Measurements from ENCODE around the gene CFDP1. TPM values are rescaled to one million over a fixed set of nuclear protein-coding genes. Genes with fewer than 3 reads are reported as not detected.
A peak's percentile ranks its signal among the peaks of the same experiment; 100 is the strongest.
"Not testable (repeated sequence)": the region's sequence is repeated elsewhere in the genome, so short reads cannot be mapped to it uniquely, and the experiment has no call there.

CFDP1 gene
- total and polyA plus RNA-seq, 2 of the 13 experiments (the other 11 are each of a cell fraction or from before 2014, with no cell fraction given): 78.6 to 153 TPM

DNA sequence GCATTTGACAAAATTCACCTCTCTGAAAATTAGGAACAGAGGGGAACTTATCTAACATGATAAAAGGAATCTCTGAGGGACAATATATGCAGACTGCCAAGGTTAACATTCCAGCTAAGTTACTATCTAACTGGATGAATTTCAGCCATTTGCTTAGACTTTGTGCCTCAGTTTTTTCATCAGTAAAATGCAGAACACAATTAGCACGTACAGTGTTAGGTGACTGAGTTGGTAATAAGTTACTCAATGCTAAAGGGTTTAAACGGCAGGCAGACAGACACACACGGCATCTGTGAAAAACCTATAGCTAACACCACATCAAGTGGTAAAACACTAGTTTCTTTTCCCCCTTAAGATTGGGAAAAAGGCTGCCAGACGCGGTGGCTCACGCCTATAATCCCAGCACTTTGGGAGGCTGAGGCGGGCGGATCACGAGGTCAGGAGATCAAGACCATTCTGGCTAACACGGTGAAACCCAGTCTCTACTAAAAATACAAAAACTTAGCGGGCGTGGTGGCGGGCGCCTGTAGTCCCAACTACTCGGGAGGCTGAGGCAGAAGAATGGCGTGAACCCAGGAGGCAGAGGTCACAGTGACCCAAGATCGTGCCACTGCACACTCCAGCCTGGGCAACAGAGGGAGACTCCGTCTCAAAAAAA, 9.1 kb downstream of the CFDP1 start (continued):
- not testable (repeated sequence) for TF ChIP-seq CREB1 (IDR thresholded peaks at IDR 0.05); FOXP1 (IDR thresholded peaks at IDR 0.05); NONO (IDR thresholded peaks at IDR 0.05); HNF4G (CRISPR knock-in tag; IDR thresholded peaks at IDR 0.05; ENCODE audit: borderline replicate concordance, low read depth); HNF1A (CRISPR knock-in tag; IDR thresholded peaks at IDR 0.05; ENCODE audit: borderline replicate concordance)
- TF ChIP-seq CREB1 (CRISPR knock-in tag; IDR thresholded peaks at IDR 0.05) (peak; percentile 66; the same call in 1 of the 2 replicates), ZNF607 (CRISPR knock-in tag; IDR thresholded peaks at IDR 0.05; ENCODE audit: borderline replicate concordance) (peak; percentile 27; the same call in 1 of the 2 replicates), HOMEZ (CRISPR knock-in tag; IDR thresholded peaks at IDR 0.05; ENCODE audit: low read depth) (peak; percentile 46; the same call in 1 of the 2 replicates), FOXP1 (CRISPR knock-in tag; IDR thresholded peaks at IDR 0.05) (0 out of 2 replicates have a peak, but pooled peaks have one; percentile 16), ZGPAT (CRISPR knock-in tag; IDR thresholded peaks at IDR 0.05) (peak; percentile 33; the same call in 1 of the 2 replicates), NONO (CRISPR knock-in tag; conservative IDR thresholded peaks at IDR 0.05) (0 out of 2 replicates have a peak, but pooled peaks have one; percentile 32), HNF4G (IDR thresholded peaks at IDR 0.05; ENCODE audit: borderline replicate concordance, low read depth, low read length) (peak; percentile 37; the same call in 1 of the 2 replicates), MTA1 (CRISPR knock-in tag; IDR thresholded peaks at IDR 0.05; ENCODE audit: borderline replicate concordance) (peak; percentile 33; the same call in 1 of the 2 replicates), HNF1A (IDR thresholded peaks at IDR 0.05; ENCODE audit: low read depth) (peak; percentile 42; the same call in 1 of the 2 replicates), MYC (CRISPR knock-in tag; IDR thresholded peaks at IDR 0.05; ENCODE audit: borderline replicate concordance) (0 out of 2 replicates have a peak, but pooled peaks have one; percentile 27), ZNF580 (CRISPR knock-in tag; IDR thresholded peaks at IDR 0.05; ENCODE audit: borderline replicate concordance, low read depth) (peak; percentile 73; the same call in 1 of the 2 replicates)
- TF ChIP-seq, protein P1, sequence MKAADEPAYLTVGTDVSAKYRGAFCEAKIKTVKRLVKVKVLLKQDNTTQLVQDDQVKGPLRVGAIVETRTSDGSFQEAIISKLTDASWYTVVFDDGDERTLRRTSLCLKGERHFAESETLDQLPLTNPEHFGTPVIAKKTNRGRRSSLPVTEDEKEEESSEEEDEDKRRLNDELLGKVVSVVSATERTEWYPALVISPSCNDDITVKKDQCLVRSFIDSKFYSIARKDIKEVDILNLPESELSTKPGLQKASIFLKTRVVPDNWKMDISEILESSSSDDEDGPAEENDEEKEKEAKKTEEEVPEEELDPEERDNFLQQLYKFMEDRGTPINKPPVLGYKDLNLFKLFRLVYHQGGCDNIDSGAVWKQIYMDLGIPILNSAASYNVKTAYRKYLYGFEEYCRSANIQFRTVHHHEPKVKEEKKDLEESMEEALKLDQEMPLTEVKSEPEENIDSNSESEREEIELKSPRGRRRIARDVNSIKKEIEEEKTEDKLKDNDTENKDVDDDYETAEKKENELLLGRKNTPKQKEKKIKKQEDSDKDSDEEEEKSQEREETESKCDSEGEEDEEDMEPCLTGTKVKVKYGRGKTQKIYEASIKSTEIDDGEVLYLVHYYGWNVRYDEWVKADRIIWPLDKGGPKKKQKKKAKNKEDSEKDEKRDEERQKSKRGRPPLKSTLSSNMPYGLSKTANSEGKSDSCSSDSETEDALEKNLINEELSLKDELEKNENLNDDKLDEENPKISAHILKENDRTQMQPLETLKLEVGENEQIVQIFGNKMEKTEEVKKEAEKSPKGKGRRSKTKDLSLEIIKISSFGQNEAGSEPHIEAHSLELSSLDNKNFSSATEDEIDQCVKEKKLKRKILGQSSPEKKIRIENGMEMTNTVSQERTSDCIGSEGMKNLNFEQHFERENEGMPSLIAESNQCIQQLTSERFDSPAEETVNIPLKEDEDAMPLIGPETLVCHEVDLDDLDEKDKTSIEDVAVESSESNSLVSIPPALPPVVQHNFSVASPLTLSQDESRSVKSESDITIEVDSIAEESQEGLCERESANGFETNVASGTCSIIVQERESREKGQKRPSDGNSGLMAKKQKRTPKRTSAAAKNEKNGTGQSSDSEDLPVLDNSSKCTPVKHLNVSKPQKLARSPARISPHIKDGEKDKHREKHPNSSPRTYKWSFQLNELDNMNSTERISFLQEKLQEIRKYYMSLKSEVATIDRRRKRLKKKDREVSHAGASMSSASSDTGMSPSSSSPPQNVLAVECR (CRISPR knock-in tag; IDR thresholded peaks at IDR 0.05; ENCODE audit: borderline replicate concordance): peak; percentile 12; the same call in 1 of the 2 replicates

All from HepG2 (cell line).